GM08714 (cell line): ENCODE data around the gene SLC9A3.

ENCODE experiments used
- H3K4me3 ChIP-seq: fragments of 200-500 bp; sonication (Bioruptor generic); 2 replicates; pipeline ENCODE4 v1.5.1; 2014; ENCODE audit warnings: mild to moderate bottlenecking, low read length, inconsistent platforms
- ZNF274 ChIP-seq: IDR thresholded peaks from 2 replicates; pipeline ENCODE4 v1.6.1; 2012; ENCODE audit warnings: mild to moderate bottlenecking, low read depth, low read length

The SLC9A3 gene

GRCh38 chr5:460273-460625 is 64.0 kb downstream of the SLC9A3 start:
- no peak for TF ChIP-seq ZNF274
- H3K4me3 ChIP-seq: no peak overlapping the region

- TF ChIP-seq ZNF274: no peak
- H3K4me3 ChIP-seq: no peak overlapping the region
Observed at GRCh38 chr5:459562-460272, 64.5 kb downstream of the SLC9A3 start.

- H3K4me3 ChIP-seq: no peak overlapping the region
- TF ChIP-seq ZNF274: no peak
Observed at GRCh38 chr5:458547-459353, 65.5 kb downstream of the SLC9A3 start.

GRCh38 chr5:457195-457961 is 66.9 kb downstream of the SLC9A3 start:
- TF ChIP-seq ZNF274: no peak

GRCh38 chr5:456351-457194 is 67.7 kb downstream of the SLC9A3 start:
- no peak overlapping the region for H3K4me3 ChIP-seq
- no peak for TF ChIP-seq ZNF274

More at GRCh38 chr5:457195-457961, 66.9 kb downstream of the SLC9A3 start:
- no peak overlapping the region for H3K4me3 ChIP-seq

- H3K4me3 ChIP-seq: no peak overlapping the region
- no peak for TF ChIP-seq ZNF274
Observed at GRCh38 chr5:455806-456205, 68.4 kb downstream of the SLC9A3 start.

GRCh38 chr5:454936-455335 is 69.3 kb downstream of the SLC9A3 start:
- no peak for TF ChIP-seq ZNF274
- no peak overlapping the region for H3K4me3 ChIP-seq

GRCh38 chr5:453725-454481 is 70.3 kb downstream of the SLC9A3 start:
- no peak overlapping the region for H3K4me3 ChIP-seq
- no peak for TF ChIP-seq ZNF274

- no peak overlapping the region for H3K4me3 ChIP-seq
- TF ChIP-seq ZNF274: no peak
Observed at GRCh38 chr5:452978-453710, 71.1 kb downstream of the SLC9A3 start.

GRCh38 chr5:451587-452458 is 72.4 kb downstream of the SLC9A3 start:
- no peak for TF ChIP-seq ZNF274
- H3K4me3 ChIP-seq: no peak overlapping the region

- no peak for TF ChIP-seq ZNF274
- H3K4me3 ChIP-seq: no peak overlapping the region
Observed at GRCh38 chr5:449151-449550, 75.1 kb downstream of the SLC9A3 start.

- H3K4me3 ChIP-seq: no peak overlapping the region
- no peak for TF ChIP-seq ZNF274
Observed at GRCh38 chr5:448766-449090, 75.5 kb downstream of the SLC9A3 start.
